ENCODE results near the gene TMPO. TPM values are rescaled to one million over a fixed set of nuclear protein-coding genes. Genes with fewer than 3 reads are reported as not detected.
"Not testable (repeated sequence)": the region's sequence is repeated elsewhere in the genome, so short reads cannot be mapped to it uniquely, and the experiment has no call there.

The TMPO gene
- total RNA-seq, 6 experiments from 2014 or later, result 19.8 to 43.2 (median 29.9) TPM

GRCh38 chr12:98490501-98491453 lies 24.6 kb upstream of the TMPO start:
- Histone ChIP-seq H3K9me3 (no peaks in the 10 kb centered on the region), H3K4me3 (peak overlapping the region in 1 of 3 donors; percentile 25), H3K27me3 (no peaks in the 10 kb centered on the region), H3K27ac (peak overlapping the region; percentile 53 to 90 (median 85)), H3K36me3 (no peaks in the 10 kb centered on the region), H3K4me1 (peaks cover 0 to 34% (median 13%) of the 10 kb centered on the region in 4 donors)
- 14% methylated on average over 14 of the region's 14 CpGs for WGBS (ENCODE audit: insufficient coverage, low coverage, low lambda C conversion rate, missing lambda C conversion rate)
- DNase-seq, result peak; percentile 79 to 87 (median 82)
- intact Hi-C loops (cut with DNase I), result no loop called here
- ATAC-seq, result peak; percentile 89 to 95 (median 91)
- no peak for TF ChIP-seq POLR2A (IDR thresholded peaks at IDR 0.05)
- TF ChIP-seq, protein P1, sequence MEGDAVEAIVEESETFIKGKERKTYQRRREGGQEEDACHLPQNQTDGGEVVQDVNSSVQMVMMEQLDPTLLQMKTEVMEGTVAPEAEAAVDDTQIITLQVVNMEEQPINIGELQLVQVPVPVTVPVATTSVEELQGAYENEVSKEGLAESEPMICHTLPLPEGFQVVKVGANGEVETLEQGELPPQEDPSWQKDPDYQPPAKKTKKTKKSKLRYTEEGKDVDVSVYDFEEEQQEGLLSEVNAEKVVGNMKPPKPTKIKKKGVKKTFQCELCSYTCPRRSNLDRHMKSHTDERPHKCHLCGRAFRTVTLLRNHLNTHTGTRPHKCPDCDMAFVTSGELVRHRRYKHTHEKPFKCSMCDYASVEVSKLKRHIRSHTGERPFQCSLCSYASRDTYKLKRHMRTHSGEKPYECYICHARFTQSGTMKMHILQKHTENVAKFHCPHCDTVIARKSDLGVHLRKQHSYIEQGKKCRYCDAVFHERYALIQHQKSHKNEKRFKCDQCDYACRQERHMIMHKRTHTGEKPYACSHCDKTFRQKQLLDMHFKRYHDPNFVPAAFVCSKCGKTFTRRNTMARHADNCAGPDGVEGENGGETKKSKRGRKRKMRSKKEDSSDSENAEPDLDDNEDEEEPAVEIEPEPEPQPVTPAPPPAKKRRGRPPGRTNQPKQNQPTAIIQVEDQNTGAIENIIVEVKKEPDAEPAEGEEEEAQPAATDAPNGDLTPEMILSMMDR (IDR thresholded peaks at IDR 0.05), result peak; percentile 85 to 95 (median 88)

DNA sequence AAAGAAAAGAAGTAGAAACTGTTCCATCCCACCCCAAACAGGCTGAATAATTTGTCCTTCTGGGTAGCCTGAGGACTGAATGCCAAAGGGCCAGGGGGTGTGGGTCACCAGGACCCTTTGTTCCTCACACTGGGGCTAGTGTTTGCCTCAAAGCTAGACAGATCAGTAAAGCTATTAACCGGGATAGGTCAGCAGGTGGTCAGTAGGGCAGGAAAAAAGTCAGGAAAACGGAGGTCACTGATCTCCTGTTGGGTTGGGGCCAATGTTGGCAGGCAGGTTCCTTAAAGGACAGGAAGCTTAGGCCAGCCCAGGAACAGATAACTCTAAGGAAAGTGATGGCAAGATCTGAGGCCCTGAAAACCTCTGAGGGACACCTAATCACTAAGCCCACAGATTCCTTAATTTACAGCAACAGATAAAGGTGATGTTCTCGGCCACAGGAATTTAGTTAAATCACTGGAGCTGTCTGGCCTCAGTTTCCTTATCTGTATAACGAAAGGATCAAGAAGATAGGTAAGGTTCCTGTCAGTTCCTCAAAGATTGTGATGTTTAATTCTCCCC lies 22.7 kb upstream of the TMPO start:
- peak; percentile 71 to 89 (median 82) for ATAC-seq
- peaks cover 0 to 34% (median 13%) of the 10 kb centered on the region in 4 donors for H3K4me1 ChIP-seq
- intact Hi-C loops (cut with DNase I), result no loop called here
- DNase-seq, result peak; percentile 72 to 87 (median 80)
- H3K9me3 ChIP-seq, result no peaks in the 10 kb centered on the region
- no peak overlapping the region for H3K4me3 ChIP-seq
- TF ChIP-seq, protein P1 (IDR thresholded peaks at IDR 0.05), result no peak
- TF ChIP-seq POLR2A (IDR thresholded peaks at IDR 0.05), result no peak
- H3K36me3 ChIP-seq, result no peaks in the 10 kb centered on the region
- WGBS (ENCODE audit: insufficient coverage, low coverage, low lambda C conversion rate, missing lambda C conversion rate), result 26% methylated on average over 4 of the region's 4 CpGs
- peak overlapping the region; percentile 53 to 90 (median 85) for H3K27ac ChIP-seq
- no peaks in the 10 kb centered on the region for H3K27me3 ChIP-seq

DNA sequence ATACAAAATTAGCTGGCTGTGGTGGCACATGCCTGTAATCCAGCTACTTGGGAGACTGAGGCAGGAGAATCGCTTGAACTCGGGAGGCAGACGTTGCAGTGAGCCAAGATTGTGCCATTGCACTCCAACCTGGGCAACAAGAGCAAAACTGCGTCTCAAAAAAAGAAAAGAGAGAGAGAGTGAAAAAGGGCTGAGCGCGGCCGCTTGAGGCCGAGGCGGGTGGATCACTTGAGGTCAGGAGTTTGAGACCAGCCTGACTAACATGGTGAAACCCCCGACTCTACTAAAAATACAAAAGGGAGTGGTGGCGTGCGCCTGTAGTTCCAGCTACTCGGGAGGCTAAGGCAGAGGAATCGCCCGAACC lies 14.1 kb upstream of the TMPO start:
- Histone ChIP-seq H3K27ac (peak overlapping the region; percentile 63 to 97 (median 96)), H3K4me3 (peak overlapping the region in 1 of 3 donors; percentile 28), H3K4me1 (peaks cover 0 to 25% (median 7%) of the 10 kb centered on the region in 4 donors)
- intact Hi-C loops (cut with DNase I); H3K27me3 ChIP-seq; H3K9me3 ChIP-seq; DNase-seq; ATAC-seq; H3K36me3 ChIP-seq: not testable (repeated sequence)
- WGBS (ENCODE audit: insufficient coverage, low coverage, low lambda C conversion rate, missing lambda C conversion rate), result 55% methylated on average over 7 of the region's 15 CpGs

DNA sequence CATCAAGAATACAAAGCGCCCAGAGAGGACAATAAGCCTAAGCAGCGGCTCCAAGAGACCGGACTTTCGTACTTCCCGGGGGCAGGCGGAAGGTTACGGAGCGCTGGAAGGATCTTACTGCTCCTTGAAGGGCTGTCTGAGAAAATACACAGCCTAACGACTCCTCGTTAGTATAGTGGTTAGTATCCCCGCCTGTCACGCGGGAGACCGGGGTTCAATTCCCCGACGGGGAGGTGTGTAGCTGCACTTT lies 12.1 kb upstream of the TMPO start:
- peak overlapping the region; percentile 56 to 60 (median 58) for H3K4me3 ChIP-seq
- no peak for TF ChIP-seq POLR2A (IDR thresholded peaks at IDR 0.05)
- TF ChIP-seq, protein P1 (IDR thresholded peaks at IDR 0.05), result no peak
- H3K36me3 ChIP-seq, result no peaks in the 10 kb centered on the region
- peak; percentile 74 to 80 (median 79) for DNase-seq
- H3K27me3 ChIP-seq, result no peaks in the 10 kb centered on the region
- WGBS (ENCODE audit: insufficient coverage, low coverage, low lambda C conversion rate, missing lambda C conversion rate), result 18% methylated on average over 16 of the region's 16 CpGs
- intact Hi-C loops (cut with DNase I), result no loop called here
- peak overlapping the region; percentile 88 to 93 (median 91) for H3K27ac ChIP-seq
- peak; percentile 43 to 64 (median 49) for ATAC-seq
- no peaks in the 10 kb centered on the region for H3K9me3 ChIP-seq
- H3K4me1 ChIP-seq, result peaks cover 0 to 25% (median 7%) of the 10 kb centered on the region in 4 donors

All from right lobe of liver (tissue), 6 donors.